ENCODE data around the gene BDKRB2.
A peak's percentile ranks its signal among the peaks of the same experiment; 100 is the strongest.

The BDKRB2 gene

GRCh38 chr14:96173636-96174475, 30.8 kb upstream of the BDKRB2 start:
- intact Hi-C loops (cut with DNase I) = no loop called here
- DNase-seq = no peak

GRCh38 chr14:96176275-96176674, 28.4 kb upstream of the BDKRB2 start:
- intact Hi-C loops (cut with DNase I) = no loop called here
- DNase-seq = no peak

- DNase-seq = no peak
These were observed 27.8 kb upstream of the BDKRB2 start for GRCh38 chr14:96176811-96177211.

GRCh38 chr14:96177766-96178375, 26.8 kb upstream of the BDKRB2 start:
- intact Hi-C loops (cut with DNase I) = no loop called here
- DNase-seq = no peak

More at GRCh38 chr14:96176811-96177211, 27.8 kb upstream of the BDKRB2 start:
- intact Hi-C loops (cut with DNase I) = no loop called here

- intact Hi-C loops (cut with DNase I) = no loop called here
- no peak for DNase-seq
These were observed 25.9 kb upstream of the BDKRB2 start for GRCh38 chr14:96178461-96179321.

- DNase-seq = no peak
- intact Hi-C loops (cut with DNase I) = no loop called here
These were observed 24.4 kb upstream of the BDKRB2 start for GRCh38 chr14:96180043-96180874.

- no peak for DNase-seq
- intact Hi-C loops (cut with DNase I) = no loop called here
These were observed 23.2 kb upstream of the BDKRB2 start for GRCh38 chr14:96181186-96182056.

- intact Hi-C loops (cut with DNase I) = no loop called here
- no peak for DNase-seq
These were observed 22.1 kb upstream of the BDKRB2 start for GRCh38 chr14:96182546-96182945.

- intact Hi-C loops (cut with DNase I) = no loop called here
- no peak for DNase-seq
These were observed 19.9 kb upstream of the BDKRB2 start for GRCh38 chr14:96184737-96185136.

- intact Hi-C loops (cut with DNase I) = no loop called here
- DNase-seq = no peak
These were observed 17.2 kb upstream of the BDKRB2 start for GRCh38 chr14:96187216-96188031.

- DNase-seq = no peak
- intact Hi-C loops (cut with DNase I) = no loop called here
These were observed 15.3 kb upstream of the BDKRB2 start for GRCh38 chr14:96189281-96189711.

GRCh38 chr14:96191353-96191752, 13.3 kb upstream of the BDKRB2 start:
- intact Hi-C loops (cut with DNase I) = no loop called here
- no peak for DNase-seq

GRCh38 chr14:96191841-96192462, 12.7 kb upstream of the BDKRB2 start:
- DNase-seq = no peak
- intact Hi-C loops (cut with DNase I) = no loop called here

GRCh38 chr14:96192975-96193805, 11.4 kb upstream of the BDKRB2 start:
- DNase-seq = peak in 37 of 42 donors; percentile 9 to 84 (median 47)
- intact Hi-C loops (cut with DNase I) = no loop called here

GRCh38 chr14:96194262-96194656, 10.4 kb upstream of the BDKRB2 start:
- intact Hi-C loops (cut with DNase I) = no loop called here
- DNase-seq = no peak

Measured in head of caudate nucleus (tissue), 42 donors.